Measurements from ENCODE around the gene SNRPD3.
"Not testable (repeated sequence)": the region's sequence is repeated elsewhere in the genome, so short reads cannot be mapped to it uniquely, and the experiment has no call there.

The SNRPD3 gene

DNA sequence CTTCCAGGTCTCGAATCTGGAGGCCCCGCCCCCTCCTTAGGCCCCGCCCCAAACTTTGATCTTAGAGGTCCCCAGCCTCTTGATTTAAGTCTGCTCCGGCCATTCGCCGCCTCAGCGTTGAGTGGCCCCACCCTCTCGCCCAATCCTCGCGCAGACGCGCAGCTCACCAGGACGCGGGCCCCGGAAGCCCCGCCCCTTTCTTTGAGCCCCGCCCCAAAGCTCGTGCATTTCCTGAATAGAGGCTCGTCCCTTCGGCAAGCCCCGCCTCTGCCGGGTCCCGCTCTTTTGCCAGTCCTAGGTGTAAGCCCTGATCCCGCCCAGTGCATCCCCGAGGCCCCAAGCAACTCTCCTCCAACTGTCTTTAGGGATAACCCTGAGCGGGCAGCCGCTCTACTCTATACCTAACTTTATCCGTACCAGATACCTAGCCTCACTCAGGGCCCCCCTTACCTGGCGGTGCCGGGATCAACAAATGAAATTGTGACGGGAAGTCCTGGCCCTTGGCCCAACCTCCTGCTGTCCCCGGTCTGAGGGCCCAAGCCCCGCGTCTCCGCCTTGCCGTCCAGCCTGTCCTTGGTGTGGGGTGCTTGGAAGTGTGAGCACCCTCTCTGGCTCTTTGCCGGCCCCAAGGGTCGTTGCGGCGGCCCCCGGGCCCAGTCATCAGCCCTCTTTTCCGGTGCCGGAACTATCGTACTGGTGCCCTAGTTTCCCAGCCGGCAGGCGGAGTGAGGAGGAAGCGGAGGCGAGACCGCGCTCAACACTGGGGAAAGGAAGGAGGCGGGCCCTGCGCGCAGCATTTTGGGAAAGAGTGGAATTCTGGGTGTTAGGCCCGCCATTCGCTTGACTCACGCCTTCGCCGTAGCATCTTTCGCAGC lies at the start of gene SNRPD3:
SNRPD3 (plus strand) TSS at position 835 of the 875 bp plus-strand sequence. CDS start 1,676 bp downstream, outside the sequence.
- no peak for FAIRE-seq

DNA sequence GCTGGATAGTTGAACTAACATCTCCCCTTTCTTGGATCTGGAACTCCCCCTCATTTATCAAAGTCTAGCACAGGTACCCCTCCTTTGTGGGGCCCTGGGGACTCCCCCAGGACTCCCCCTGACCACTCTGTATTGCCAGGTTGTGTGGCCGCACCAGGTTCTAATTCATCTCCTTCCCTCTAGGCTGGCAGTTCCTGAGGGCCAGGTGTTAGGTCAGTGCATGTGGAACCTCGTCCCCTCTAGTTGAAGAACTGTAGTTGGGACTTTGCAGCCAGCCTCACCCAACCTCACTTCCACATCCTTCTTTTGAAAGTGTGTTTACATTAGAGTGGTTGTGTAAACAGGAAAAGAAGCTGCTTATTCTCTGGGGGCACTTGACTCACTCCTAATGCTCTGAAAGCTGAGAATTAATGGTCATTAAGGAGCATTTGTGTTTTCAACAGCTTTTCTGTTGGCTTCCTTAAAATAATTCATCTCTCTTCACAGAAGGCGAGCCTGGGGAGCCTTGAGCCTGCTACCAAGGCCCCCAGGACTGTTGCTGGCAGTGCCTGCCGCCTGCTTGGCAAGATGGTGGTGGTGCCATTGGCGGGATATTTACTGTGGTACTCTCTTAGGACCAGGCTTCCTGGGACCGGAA lies 48.9 kb upstream of the SNRPD3 start:
- FAIRE-seq: no peak

DNA sequence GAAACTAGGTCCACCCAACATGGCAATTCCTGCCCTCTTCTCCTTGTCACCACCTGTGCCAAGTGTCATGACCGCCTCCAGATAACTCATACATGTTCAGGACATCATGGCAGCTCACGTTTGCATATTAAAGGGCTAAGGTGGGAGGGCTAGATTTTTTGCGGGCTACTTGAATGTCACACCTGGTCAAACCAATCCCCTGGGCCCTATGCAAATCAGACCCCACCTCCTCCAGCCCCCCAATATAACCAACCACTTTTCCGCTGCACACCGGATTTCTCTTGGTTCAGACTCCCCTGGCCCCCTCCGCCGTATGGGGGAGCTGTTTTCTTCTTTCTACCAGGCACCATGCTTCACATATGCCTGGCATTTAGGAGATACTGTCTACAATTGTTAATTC lies 48.1 kb upstream of the SNRPD3 start:
- no peak for FAIRE-seq

DNA sequence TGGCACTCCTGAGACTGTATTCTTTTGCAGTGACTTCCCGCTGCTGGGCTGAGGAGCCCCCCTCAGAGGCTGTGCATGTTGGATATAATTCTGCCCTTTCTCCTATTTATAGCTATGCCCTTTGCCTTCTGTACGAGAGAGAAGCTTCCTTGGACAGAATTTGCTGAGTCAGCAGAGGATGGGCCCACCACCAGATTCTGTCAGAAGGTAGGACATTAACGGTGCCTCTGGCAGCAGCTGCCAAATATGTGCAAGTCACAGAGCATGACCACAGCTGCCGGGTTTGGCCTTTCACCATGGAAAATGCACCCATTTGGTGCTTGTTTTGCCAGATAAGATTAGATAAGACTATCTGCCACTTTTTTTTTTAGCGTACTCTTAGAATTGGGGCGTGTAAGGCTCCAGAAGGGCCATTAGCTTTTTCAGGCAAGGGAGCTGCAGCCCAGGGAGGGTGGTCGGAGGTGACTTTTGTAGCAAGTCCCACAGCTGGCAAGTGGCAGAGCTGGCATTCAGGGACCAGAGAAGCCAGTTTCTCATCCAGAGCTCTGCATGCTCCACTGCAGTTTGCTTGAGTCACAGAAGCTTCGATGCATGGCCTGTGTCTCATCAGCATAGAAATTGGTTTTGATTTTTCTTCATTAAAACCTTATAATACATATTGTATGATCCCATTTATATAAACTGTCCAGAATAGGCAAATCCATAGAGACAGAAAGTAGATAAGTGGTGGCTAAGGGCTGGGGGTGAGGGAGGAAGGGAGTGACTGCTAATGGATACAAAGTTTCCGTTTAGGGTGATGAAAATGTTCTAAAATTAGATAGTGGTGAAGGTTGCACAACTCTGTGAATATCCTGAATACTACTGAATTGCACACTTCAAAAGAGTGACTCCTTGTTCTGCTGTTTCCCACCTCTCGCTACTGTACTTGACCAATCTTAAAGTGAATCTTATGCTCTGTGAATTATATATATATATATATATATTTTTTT lies 44.9 kb upstream of the SNRPD3 start:
- no peak for FAIRE-seq

DNA sequence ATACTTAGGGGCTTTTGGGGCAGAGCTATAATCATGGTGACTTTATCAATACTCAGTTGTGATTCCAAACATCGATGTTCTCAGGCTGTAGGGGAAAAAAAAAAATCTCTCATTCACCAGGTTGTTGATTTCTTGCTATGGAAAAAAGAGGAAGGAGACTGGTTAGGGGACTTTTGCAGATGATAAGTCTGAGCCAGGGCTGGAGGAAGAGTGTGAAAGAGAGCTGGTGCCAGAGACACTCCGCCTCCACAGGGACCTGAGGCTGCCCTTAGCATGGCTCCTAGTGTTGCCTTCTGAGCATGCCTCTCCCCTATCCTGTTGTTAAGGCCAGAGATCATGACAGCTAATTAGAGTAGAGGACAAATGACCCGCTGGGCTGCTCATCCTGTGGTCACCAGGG lies 43.8 kb upstream of the SNRPD3 start:
- FAIRE-seq: no peak

DNA sequence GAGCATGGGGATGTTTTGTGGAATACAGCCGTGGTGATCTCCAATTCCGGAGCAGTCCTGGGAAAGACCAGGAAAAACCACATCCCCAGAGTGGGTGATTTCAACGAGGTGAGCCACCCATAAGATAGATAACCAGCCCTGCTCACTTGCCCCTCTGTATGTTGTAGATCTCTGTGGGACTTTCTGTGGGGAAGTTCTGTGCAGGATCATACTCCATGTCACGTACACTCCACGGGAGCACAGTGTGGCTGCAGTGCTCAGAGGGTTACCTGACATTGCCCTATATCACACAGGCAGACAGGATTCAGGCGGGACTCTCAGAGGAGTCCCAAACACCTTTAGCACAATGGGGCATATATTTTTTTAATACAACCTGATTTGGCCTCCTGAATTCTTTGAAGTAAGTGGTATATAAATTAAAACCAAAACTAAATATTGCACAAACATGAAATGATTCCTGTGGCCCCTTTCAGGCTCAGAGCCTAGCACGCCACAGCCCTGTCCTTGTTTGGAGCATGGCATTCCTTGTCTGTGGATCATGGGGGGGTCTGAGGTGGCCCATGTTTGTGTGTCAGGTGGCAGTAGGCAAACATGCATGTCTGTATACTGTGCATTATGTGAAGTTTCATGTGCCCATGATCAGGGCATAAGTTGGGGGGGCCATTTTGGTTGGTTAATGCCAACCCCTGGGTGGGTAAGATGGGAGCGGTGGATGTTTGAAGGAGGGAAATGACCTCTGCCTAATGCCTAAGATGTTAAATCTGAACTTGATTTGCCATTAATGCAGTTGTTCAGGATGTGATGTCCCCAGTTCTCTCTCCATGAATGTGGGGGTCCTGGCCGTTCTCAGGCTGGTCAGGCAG lies 42.2 kb upstream of the SNRPD3 start:
- no peak for FAIRE-seq

- FAIRE-seq: no peak
These were observed 41.4 kb upstream of the SNRPD3 start for GRCh38 chr22:24514241-24515026.

- FAIRE-seq: no peak
These were observed 40.8 kb upstream of the SNRPD3 start for GRCh38 chr22:24515027-24515338.

GRCh38 chr22:24516301-24516737 lies 39.5 kb upstream of the SNRPD3 start:
- FAIRE-seq: no peak

DNA sequence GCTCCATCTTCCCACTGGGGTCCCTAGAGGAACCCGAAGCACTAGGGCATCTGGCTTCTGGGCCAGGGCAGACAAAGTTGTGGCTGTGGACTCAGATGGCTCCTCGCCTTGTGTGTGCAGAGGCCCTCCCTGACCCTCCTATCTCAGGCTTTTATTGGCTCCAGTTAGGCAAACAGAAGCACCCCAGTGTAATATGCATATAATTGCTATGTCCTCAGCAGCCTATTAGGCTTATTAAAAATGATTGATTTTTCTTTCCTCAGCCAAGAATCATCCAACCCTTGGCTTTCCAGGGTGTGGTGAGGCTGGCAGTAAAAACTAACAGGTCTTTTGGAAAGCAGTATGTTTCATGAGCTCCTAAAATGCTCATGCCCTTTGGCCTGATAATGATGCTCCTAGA lies 38.4 kb upstream of the SNRPD3 start:
- FAIRE-seq: no peak

- FAIRE-seq: no peak
These were observed 37.6 kb upstream of the SNRPD3 start for GRCh38 chr22:24518228-24518627.

DNA sequence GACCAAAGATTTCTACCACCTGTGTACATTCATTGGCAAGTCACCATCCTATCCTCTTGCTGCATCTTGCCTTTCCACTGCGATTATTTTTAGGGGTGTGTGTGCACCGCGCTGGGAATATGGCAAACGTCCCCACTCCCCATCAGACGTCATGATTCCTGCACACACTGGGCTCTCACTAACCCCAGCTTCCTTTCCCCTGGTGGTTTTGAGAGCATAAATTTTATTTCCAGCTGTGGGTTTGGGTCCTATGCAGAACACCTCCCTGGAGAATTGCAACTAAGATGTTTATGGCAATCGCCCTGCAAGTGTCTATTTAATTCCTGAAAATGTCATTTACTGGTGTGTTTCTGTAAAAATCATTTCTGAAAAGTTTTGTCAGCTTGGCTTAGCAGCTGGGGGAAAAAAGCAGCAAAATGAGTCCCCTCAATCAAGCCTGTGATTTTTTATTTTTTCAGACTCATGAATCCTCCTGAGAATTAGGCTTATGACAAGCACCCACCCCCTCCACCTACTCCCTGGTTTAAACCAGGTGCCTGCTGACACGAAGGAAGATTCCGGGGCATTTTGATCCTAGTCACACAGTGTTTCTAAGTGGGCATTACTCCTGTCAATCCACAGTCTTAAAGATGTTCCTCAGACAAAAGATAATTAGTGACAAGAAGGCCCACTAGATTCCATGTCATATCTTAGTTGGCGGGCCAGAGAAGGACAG lies 36.9 kb upstream of the SNRPD3 start:
- FAIRE-seq: no peak

- FAIRE-seq: no peak
These were observed 36.3 kb upstream of the SNRPD3 start for GRCh38 chr22:24519496-24519895.

GRCh38 chr22:24521791-24522245 lies 34.0 kb upstream of the SNRPD3 start:
- FAIRE-seq: peak; percentile 92

DNA sequence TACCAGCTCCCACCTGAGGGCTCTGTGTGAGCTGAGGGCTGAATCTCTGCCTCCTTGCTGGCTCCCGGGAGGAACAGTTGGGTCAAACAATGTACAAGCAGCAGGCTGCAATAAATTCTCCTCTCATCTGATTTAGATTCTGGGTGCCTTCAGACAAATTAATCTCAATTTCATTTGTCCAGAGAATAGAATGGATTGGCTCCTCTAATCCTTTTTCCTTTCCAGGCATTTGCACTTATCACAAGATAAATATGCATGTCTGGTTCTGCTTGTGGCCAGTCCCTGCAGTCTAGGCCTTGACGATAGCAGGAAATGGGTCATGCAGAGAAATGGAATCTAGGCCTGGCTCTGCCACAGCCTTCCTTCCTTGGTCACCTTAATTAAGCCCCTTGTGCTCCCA lies 31.9 kb upstream of the SNRPD3 start:
- no peak for FAIRE-seq

DNA sequence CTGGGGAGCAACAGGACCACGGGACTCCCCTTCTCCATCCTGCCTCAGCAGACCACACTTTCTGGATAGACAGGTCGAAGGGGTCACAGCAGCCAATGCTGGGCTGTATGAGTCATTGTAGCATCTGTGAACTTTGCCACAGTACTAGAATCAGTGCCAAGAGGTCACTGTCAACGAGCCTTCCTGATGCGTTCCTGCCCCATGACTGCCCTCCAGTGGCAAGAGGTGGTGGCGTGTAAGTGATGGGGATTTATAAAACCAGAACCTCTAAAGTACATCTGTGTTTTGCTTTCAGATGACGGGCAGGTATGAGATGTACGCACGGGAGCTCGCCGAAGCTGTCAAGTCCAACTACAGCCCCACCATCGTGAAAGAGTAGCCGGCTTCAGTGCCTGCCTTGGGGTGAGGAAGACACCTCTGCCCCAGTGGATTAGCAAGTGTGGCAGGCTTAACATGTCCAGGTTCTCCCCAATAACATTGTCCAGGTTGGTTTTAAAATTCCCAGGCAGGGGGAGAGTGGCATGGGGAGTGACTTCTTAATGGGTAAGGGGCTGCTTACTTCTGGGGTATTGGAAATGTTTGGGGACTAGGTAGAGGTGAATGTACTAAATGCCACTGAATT lies 30.3 kb upstream of the SNRPD3 start:
- peak; percentile 5 for FAIRE-seq

DNA sequence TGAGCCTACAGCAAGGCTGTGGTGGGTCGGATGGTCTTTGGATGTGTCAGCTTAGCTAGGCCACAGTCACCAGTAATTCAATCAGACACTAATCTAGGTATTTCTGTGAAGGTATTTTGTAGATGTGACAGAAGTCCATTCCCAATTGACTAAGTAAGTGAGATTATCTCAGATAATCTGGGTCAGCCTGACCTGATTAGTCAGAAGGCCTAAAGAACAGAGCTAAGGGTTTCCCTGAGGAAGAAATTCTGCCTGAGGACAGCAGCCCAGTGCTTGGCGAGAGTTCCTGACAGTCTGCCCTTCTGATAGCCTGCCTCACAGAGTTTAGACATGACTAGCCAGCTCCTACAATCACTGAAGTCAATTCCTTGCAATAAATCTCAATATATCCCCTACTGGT lies 29.6 kb upstream of the SNRPD3 start:
- FAIRE-seq: no peak

- no peak for FAIRE-seq
These were observed 25.9 kb upstream of the SNRPD3 start for GRCh38 chr22:24529898-24530297.

DNA sequence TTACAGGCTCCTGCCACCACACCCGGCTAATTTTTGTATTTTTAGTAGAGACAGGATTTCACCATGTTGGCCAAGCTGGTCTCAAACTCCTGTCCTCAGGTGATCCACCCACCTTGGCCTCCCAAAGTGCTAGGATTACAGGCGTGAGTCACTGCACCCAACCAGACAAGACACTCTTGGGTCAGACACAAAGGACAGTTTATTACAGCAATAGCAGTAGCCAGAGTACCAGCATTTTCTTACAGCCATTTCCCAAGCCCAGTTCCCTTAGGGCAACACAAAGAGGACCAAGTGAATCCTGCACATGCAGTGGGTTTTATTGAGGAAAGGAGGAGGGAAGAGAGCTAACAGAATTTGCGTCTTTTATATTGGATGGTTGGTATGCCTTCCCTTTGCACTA lies 24.8 kb upstream of the SNRPD3 start:
- not testable (repeated sequence) for FAIRE-seq

- no peak for FAIRE-seq
These were observed 23.7 kb upstream of the SNRPD3 start for GRCh38 chr22:24532075-24532474.
